Astrocyte (in vitro differentiated cells and primary cell): ENCODE data around the gene METTL25.

Experiments used
- CTCF ChIP-seq: IDR thresholded peaks from 2 replicates; pipeline ENCODE4 v1.5.1; 2011; ENCODE audit warnings: low read depth, mild to moderate bottlenecking, inconsistent platforms, low read length, moderate library complexity; ENCODE audit not compliant: insufficient read depth
- EZH2 ChIP-seq: IDR thresholded peaks from 2 replicates; pipeline ENCODE4 v1.6.1; 2012; ENCODE audit warnings: mild to moderate bottlenecking, low read length, inconsistent platforms; ENCODE audit not compliant: insufficient read depth

GRCh38 chr12:82425241-82425640, 66.9 kb downstream of the METTL25 start:
- TF ChIP-seq CTCF, result no peak
- no peak for TF ChIP-seq EZH2
